Measurements from ENCODE around the gene NEURL3. TPM values are rescaled to one million over a fixed set of nuclear protein-coding genes. Genes with fewer than 3 reads are reported as not detected.

The NEURL3 gene
- total and polyA plus RNA-seq, 9 of the 15 experiments (the other 6 are each of a cell fraction or from before 2014, with no cell fraction given) = not detected

DNA sequence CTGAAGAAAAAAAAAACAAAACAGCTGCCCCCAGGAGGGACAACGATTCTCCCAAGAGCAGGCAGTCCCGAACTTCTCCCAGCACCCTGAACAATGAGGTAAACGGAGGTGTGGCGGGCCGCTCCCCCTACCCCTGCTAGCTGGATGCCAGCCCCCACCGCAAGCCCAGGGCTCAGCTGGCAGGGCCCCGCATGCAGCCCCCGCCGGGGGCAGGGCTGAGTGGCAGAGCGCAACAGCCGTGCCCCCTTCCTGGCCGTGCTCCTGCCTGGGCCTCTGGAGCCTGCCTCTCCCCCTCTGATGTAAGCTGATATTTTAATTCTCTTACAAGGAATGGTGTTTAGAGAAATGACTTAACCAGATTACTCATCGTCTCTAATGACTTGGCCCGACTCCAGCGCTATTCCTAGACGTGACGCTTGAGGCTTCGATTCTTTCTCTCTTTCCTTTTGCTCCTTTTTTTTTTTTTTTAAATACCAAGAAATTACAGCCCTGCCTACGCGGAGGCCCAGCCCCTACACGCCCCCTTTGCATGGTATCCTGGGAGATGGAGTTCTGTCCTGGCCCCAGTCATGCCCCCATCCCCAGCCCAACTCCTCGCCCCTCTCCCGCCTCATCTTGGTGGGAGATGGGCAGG lies 26.8 kb upstream of the NEURL3 start (continued):
- TF ChIP-seq SMAD1 (IDR thresholded peaks at IDR 0.05; ENCODE audit: low read depth, low read length, partially characterized antibody) (peak; percentile 92), SP1 (CRISPR knock-in tag; IDR thresholded peaks at IDR 0.05) (peak; percentile 85), MYNN (IDR thresholded peaks at IDR 0.05) (peak; percentile 27; the same call in 1 of the 2 replicates), MYNN (CRISPR knock-in tag; IDR thresholded peaks at IDR 0.05) (no peak), YY1 (IDR thresholded peaks at IDR 0.05; ENCODE audit: borderline replicate concordance in 1 of 3, control insufficient read depth in 1 of 3, extremely low read depth in 1 of 3, insufficient read depth in 3 of 3, insufficient read length in 1 of 3, insufficient replicate concordance in 2 of 3, low read depth in 1 of 3, low read length in 2 of 3) (peak in 1 of 3 experiments; percentile 9), ARID3A (IDR thresholded peaks at IDR 0.05; ENCODE audit: borderline replicate concordance, low read depth, low read length) (peak; percentile 90; the same call in 1 of the 2 replicates), NFIC (IDR thresholded peaks at IDR 0.05) (peak; percentile 98), HMBOX1 (IDR thresholded peaks at IDR 0.05) (peak; percentile 86), FOS (IDR thresholded peaks at IDR 0.05; ENCODE audit: extremely low read depth, insufficient read length) (peak; percentile 37), MYC (IDR thresholded peaks at IDR 0.05; ENCODE audit: low read depth, low read length) (0 out of 2 replicates have a peak, but pooled peaks have one; percentile 13), MYC (CRISPR knock-in tag; IDR thresholded peaks at IDR 0.05; ENCODE audit: borderline replicate concordance, low read depth) (no peak), MBD2 (IDR thresholded peaks at IDR 0.05; ENCODE audit: borderline replicate concordance, low read depth) (peak; percentile 65; the same call in 1 of the 2 replicates), CCNT2 (IDR thresholded peaks at IDR 0.05; ENCODE audit: borderline replicate concordance, extremely low read depth, insufficient read length, low read depth, low read length) (peak; percentile 49), NBN (IDR thresholded peaks at IDR 0.05; ENCODE audit: low read depth) (0 out of 2 replicates have a peak, but pooled peaks have one; percentile 68)
- TF ChIP-seq, protein P1, sequence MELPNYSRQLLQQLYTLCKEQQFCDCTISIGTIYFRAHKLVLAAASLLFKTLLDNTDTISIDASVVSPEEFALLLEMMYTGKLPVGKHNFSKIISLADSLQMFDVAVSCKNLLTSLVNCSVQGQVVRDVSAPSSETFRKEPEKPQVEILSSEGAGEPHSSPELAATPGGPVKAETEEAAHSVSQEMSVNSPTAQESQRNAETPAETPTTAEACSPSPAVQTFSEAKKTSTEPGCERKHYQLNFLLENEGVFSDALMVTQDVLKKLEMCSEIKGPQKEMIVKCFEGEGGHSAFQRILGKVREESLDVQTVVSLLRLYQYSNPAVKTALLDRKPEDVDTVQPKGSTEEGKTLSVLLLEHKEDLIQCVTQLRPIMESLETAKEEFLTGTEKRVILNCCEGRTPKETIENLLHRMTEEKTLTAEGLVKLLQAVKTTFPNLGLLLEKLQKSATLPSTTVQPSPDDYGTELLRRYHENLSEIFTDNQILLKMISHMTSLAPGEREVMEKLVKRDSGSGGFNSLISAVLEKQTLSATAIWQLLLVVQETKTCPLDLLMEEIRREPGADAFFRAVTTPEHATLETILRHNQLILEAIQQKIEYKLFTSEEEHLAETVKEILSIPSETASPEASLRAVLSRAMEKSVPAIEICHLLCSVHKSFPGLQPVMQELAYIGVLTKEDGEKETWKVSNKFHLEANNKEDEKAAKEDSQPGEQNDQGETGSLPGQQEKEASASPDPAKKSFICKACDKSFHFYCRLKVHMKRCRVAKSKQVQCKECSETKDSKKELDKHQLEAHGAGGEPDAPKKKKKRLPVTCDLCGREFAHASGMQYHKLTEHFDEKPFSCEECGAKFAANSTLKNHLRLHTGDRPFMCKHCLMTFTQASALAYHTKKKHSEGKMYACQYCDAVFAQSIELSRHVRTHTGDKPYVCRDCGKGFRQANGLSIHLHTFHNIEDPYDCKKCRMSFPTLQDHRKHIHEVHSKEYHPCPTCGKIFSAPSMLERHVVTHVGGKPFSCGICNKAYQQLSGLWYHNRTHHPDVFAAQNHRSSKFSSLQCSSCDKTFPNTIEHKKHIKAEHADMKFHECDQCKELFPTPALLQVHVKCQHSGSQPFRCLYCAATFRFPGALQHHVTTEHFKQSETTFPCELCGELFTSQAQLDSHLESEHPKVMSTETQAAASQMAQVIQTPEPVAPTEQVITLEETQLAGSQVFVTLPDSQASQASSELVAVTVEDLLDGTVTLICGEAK (IDR thresholded peaks at IDR 0.05) = peak; percentile 35; the same call in 1 of the 2 replicates
- TF ChIP-seq, protein P1 (CRISPR knock-in tag; IDR thresholded peaks at IDR 0.05) = no peak

Measured in K562 (cell line).